Caco-2 (cell line): ENCODE data around the gene MSTN. TPM values are rescaled to one million over a fixed set of nuclear protein-coding genes. Genes with fewer than 3 reads are reported as not detected.

Source experiments
- BruUV-seq: library from RNA; stranded (reverse); fragments of 400-500 nt; replicated peaks from 2 replicates; lab custom pipeline; 2021; lab: Mats Ljungman, UMichigan
- CTCF ChIA-PET: fragments of 300-600 bp; sonication (Branson Sonifier 250); formaldehyde crosslinking; loops from one replicate; lab custom pipeline; 2022; ENCODE audit warnings: antibody characterized with exemption; lab: Charles Lee
- POLR2A ChIA-PET: fragments of 300-600 bp; sonication (Branson Sonifier 250); formaldehyde crosslinking; loops from one replicate; lab custom pipeline; 2022; ENCODE audit warnings: antibody characterized with exemption; lab: Charles Lee
- DNase-seq, 2 experiments: peaks; one replicate each; pipeline versions ENCODE4 v3.0.0 to v3.0.0-alpha.2; 2020 to 2022
- H3K27me3 ChIP-seq: replicated peaks from 2 replicates; pipeline ENCODE4 v1.6.0; 2011; ENCODE audit warnings: low read length; ENCODE audit not compliant: control insufficient read depth, insufficient read depth
- H3K36me3 ChIP-seq: 2 replicates; pipeline ENCODE4 v1.5.1; 2011; ENCODE audit warnings: low read length; ENCODE audit not compliant: control insufficient read depth, insufficient read depth
- H3K4me1 ChIP-seq: fragments of 250-450 bp; sonication (Bioruptor Pico); 2 replicates; pipeline ENCODE4 v1.5.1; 2020; ENCODE audit warnings: mild to moderate bottlenecking
- H3K4me3 ChIP-seq: 2 replicates; pipeline ENCODE4 v1.5.1; 2011; ENCODE audit warnings: low read depth, mild to moderate bottlenecking, control low read depth, low read length
- H3K9me3 ChIP-seq: fragments of 250-450 bp; sonication (Bioruptor Pico); 2 replicates; pipeline ENCODE4 v1.5.1; 2020; ENCODE audit warnings: mild to moderate bottlenecking, moderate library complexity
- H3K27ac Mint-ChIP-seq: one replicate; pipeline ENCODE4 v1.8.0; 2022; ENCODE audit warnings: mixed read lengths; ENCODE audit not compliant: unreplicated experiment
- H3K27me3 Mint-ChIP-seq: one replicate; pipeline ENCODE4 v1.8.0; 2022; ENCODE audit warnings: mixed read lengths; ENCODE audit not compliant: insufficient read depth, unreplicated experiment
- H3K36me3 Mint-ChIP-seq: one replicate; pipeline ENCODE4 v1.8.0; 2022; ENCODE audit warnings: mild to moderate bottlenecking, mixed read lengths; ENCODE audit not compliant: insufficient read depth, unreplicated experiment
- H3K4me1 Mint-ChIP-seq: one replicate; pipeline ENCODE4 v1.8.0; 2022; ENCODE audit warnings: low read depth, mixed read lengths; ENCODE audit not compliant: unreplicated experiment
- H3K4me3 Mint-ChIP-seq: one replicate; pipeline ENCODE4 v1.8.0; 2022; ENCODE audit warnings: mild to moderate bottlenecking, moderate library complexity, mixed read lengths; ENCODE audit not compliant: unreplicated experiment
- H3K9me3 Mint-ChIP-seq: one replicate; pipeline ENCODE4 v1.8.0; 2022; ENCODE audit warnings: mixed read lengths; ENCODE audit not compliant: unreplicated experiment
- CTCF ChIP-seq, 2 experiments: fragments of 200-600 bp in 1 of 2; IDR thresholded peaks; 1 replicate in 1 of 2; 2 replicates in 1 of 2; pipeline versions ENCODE4 v1.5.1 to v1.8.0; 2011 to 2022; ENCODE audit warnings: antibody characterized with exemption in 1 of 2, control low read depth in 1 of 2, inconsistent platforms in 1 of 2, low read depth in 1 of 2, low read length in 1 of 2, mild to moderate bottlenecking in 1 of 2, moderate library complexity in 1 of 2; ENCODE audit not compliant: insufficient read depth in 1 of 2, severe bottlenecking in 1 of 2, unreplicated experiment in 1 of 2
- intact Hi-C: fragments of 100-400 bp; cut with micrococcal nuclease; formaldehyde crosslinking; loops from one replicate; pipeline ENCODE4 v1.10.0; 2022; ENCODE audit not compliant: unreplicated experiment
- total RNA-seq: library from RNA; stranded (reverse); gene quantifications from 2 replicates; pipeline ENCODE4 v1.2.3, GENCODE V29; 2022

MSTN gene
- total RNA-seq, 1 experiment from 2014 or later, result not detected

- no peak overlapping the region for H3K4me3 ChIP-seq
- intact Hi-C loops, result no loop called here
- Mint-ChIP-seq H3K27ac (no peak overlapping the region), H3K27me3 (peaks cover 2% of the 10 kb centered on the region), H3K36me3 (no peaks in the 10 kb centered on the region), H3K9me3 (no peaks in the 10 kb centered on the region), H3K4me1 (no peaks in the 10 kb centered on the region), H3K4me3 (no peak overlapping the region)
- no TSS peak for BruUV-seq
- no peak for TF ChIP-seq CTCF (IDR thresholded peaks at IDR 0.05; ENCODE audit: insufficient read depth in 1 of 2, low read depth in 1 of 2, low read length in 1 of 2, severe bottlenecking in 1 of 2, unreplicated experiment in 1 of 2)
- ChIA-PET CTCF (no interaction called here), POLR2A (no interaction called here)
- DNase-seq, result no peak
- no peaks in the 10 kb centered on the region for H3K36me3 ChIP-seq
- H3K4me1 ChIP-seq, result no peaks in the 10 kb centered on the region
- no peaks in the 10 kb centered on the region for H3K27me3 ChIP-seq
- no peaks in the 10 kb centered on the region for H3K9me3 ChIP-seq
Observed at GRCh38 chr2:190053426-190053825, 9.1 kb downstream of the MSTN start.

- Mint-ChIP-seq H3K36me3 (no peaks in the 10 kb centered on the region), H3K4me3 (no peak overlapping the region), H3K4me1 (no peaks in the 10 kb centered on the region), H3K27me3 (peaks cover 5% of the 10 kb centered on the region), H3K9me3 (no peaks in the 10 kb centered on the region), H3K27ac (no peak overlapping the region)
- no peak for DNase-seq
- BruUV-seq, result no TSS peak
- Histone ChIP-seq H3K36me3 (no peaks in the 10 kb centered on the region), H3K27me3 (no peaks in the 10 kb centered on the region), H3K4me1 (no peaks in the 10 kb centered on the region), H3K9me3 (no peaks in the 10 kb centered on the region), H3K4me3 (no peak overlapping the region)
- POLR2A ChIA-PET, result no interaction called here
- intact Hi-C loops, result no loop called here
- CTCF ChIA-PET, result no interaction called here
- no peak for TF ChIP-seq CTCF (IDR thresholded peaks at IDR 0.05; ENCODE audit: insufficient read depth in 1 of 2, low read depth in 1 of 2, low read length in 1 of 2, severe bottlenecking in 1 of 2, unreplicated experiment in 1 of 2)
Observed at GRCh38 chr2:190052307-190052706, 10.2 kb downstream of the MSTN start.

GRCh38 chr2:190051223-190051622 is 11.3 kb downstream of the MSTN start:
- no TSS peak for BruUV-seq
- H3K4me1 Mint-ChIP-seq, result no peaks in the 10 kb centered on the region
- ChIA-PET POLR2A (no interaction called here), CTCF (no interaction called here)
- H3K4me3 Mint-ChIP-seq, result no peak overlapping the region
- H3K4me1 ChIP-seq, result no peaks in the 10 kb centered on the region
- peaks cover 7% of the 10 kb centered on the region for H3K27me3 Mint-ChIP-seq
- no peak for TF ChIP-seq CTCF (IDR thresholded peaks at IDR 0.05; ENCODE audit: insufficient read depth in 1 of 2, low read depth in 1 of 2, low read length in 1 of 2, severe bottlenecking in 1 of 2, unreplicated experiment in 1 of 2)
- H3K27ac Mint-ChIP-seq, result no peak overlapping the region
- no peak for DNase-seq
- H3K27me3 ChIP-seq, result 0 out of 2 replicates have a peak, but pooled peaks cover 1% of the 10 kb centered on the region
- no peaks in the 10 kb centered on the region for H3K9me3 Mint-ChIP-seq
- H3K36me3 ChIP-seq, result no peaks in the 10 kb centered on the region
- no peaks in the 10 kb centered on the region for H3K9me3 ChIP-seq
- intact Hi-C loops, result no loop called here
- H3K36me3 Mint-ChIP-seq, result no peaks in the 10 kb centered on the region
- H3K4me3 ChIP-seq, result no peak overlapping the region
